IPS-20b (cell line): ENCODE data around the gene PRPF8.
"Not testable (repeated sequence)": the region's sequence is repeated elsewhere in the genome, so short reads cannot be mapped to it uniquely, and the experiment has no call there.

Source experiments
- H3K27ac ChIP-seq: one replicate; pipeline ENCODE4 v1.5.1; 2013; ENCODE audit warnings: low read length
- H3K27me3 ChIP-seq: 2 replicates; pipeline ENCODE4 v1.6.1; 2013; ENCODE audit warnings: mild to moderate bottlenecking, low read length, inconsistent platforms; ENCODE audit not compliant: insufficient read depth
- H3K36me3 ChIP-seq: 2 replicates; pipeline ENCODE4 v1.6.1; 2013; ENCODE audit warnings: low read depth, mild to moderate bottlenecking, inconsistent platforms, low read length, moderate library complexity; ENCODE audit not compliant: insufficient read depth
- H3K4me1 ChIP-seq: 2 replicates; pipeline ENCODE4 v1.6.1; 2013; ENCODE audit warnings: mild to moderate bottlenecking, control low read depth, inconsistent platforms, low read length, moderate library complexity; ENCODE audit not compliant: insufficient read depth
- H3K4me3 ChIP-seq: 2 replicates; pipeline ENCODE4 v1.5.1; 2013; ENCODE audit warnings: mild to moderate bottlenecking, low read length, inconsistent platforms
- H3K9ac ChIP-seq: 2 replicates; pipeline ENCODE4 v1.6.1; 2013; ENCODE audit warnings: low read depth, mild to moderate bottlenecking, inconsistent platforms, low read length, moderate library complexity
- H3K9me3 ChIP-seq: 2 replicates; pipeline ENCODE4 v1.6.1; 2013; ENCODE audit warnings: mild to moderate bottlenecking, low read depth, low read length, inconsistent platforms; ENCODE audit not compliant: insufficient read depth

PRPF8 gene

DNA sequence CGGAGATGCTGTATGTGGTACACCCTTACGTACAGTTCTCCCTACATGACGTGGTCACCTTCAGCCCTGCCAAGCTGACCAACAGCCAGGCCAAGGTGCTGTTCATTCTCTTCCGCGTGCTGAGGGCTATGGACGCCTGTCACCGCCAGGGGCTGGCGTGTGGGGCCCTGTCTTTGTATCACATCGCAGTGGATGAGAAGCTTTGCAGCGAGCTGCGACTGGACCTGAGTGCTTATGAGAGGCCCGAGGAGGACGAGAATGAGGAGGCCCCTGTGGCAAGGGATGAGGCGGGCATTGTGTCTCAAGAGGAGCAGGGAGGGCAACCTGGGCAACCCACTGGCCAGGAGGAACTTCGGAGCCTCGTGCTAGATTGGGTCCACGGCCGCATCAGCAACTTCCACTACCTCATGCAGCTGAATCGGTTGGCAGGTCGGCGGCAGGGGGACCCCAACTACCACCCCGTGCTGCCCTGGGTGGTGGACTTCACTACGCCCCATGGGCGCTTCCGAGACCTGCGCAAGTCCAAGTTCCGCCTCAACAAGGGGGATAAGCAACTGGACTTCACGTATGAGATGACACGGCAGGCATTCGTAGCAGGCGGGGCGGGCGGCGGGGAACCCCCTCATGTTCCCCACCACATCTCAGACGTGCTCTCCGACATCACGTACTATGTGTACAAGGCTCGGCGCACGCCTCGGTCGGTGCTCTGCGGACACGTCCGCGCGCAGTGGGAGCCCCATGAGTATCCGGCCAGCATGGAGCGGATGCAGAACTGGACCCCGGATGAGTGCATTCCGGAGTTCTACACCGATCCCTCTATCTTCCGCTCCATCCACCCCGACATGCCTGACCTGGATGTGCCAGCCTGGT lies 41.2 kb upstream of the PRPF8 start:
- Histone ChIP-seq H3K27ac (no peak overlapping the region), H3K9ac (no peak overlapping the region), H3K4me3 (no peak overlapping the region), H3K9me3 (no peaks in the 10 kb centered on the region), H3K27me3 (no peaks in the 10 kb centered on the region; the same call in 1 of the 2 replicates), H3K36me3 (no peaks in the 10 kb centered on the region), H3K4me1 (no peaks in the 10 kb centered on the region)

DNA sequence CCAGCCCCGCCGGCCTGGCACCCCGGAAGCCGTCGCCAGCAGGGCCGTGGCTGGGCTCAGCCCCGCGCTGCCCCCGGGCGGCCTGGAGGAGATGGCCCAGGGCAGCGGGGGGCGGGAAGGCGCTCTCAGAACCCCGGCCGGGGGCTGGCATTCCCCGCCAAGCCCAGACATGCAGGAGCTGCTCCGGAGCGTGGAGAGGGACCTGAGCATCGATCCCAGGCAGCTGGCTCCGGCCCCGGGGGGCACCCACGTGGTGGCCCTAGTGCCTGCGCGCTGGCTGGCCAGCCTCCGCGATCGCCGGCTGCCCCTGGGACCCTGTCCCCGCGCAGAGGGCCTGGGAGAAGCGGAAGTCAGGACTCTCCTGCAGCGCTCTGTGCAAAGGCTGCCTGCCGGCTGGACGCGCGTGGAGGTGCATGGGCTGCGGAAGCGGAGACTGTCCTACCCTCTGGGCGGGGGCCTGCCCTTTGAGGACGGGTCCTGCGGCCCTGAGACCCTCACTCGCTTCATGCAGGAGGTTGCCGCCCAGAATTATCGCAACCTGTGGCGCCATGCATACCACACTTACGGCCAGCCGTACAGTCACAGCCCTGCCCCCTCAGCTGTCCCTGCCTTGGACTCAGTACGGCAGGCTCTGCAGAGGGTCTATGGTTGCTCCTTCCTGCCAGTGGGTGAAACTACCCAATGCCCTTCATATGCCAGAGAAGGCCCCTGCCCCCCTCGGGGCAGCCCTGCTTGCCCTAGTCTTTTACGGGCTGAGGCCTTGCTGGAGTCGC lies 40.4 kb upstream of the PRPF8 start:
- H3K4me1 ChIP-seq = no peaks in the 10 kb centered on the region
- no peak overlapping the region for H3K27ac ChIP-seq
- no peaks in the 10 kb centered on the region for H3K36me3 ChIP-seq
- peak overlapping the region; percentile 63; the same call in 1 of the 2 replicates for H3K9ac ChIP-seq
- H3K27me3 ChIP-seq = no peaks in the 10 kb centered on the region; the same call in 1 of the 2 replicates
- peak overlapping the region; percentile 63 for H3K4me3 ChIP-seq
- no peaks in the 10 kb centered on the region for H3K9me3 ChIP-seq

DNA sequence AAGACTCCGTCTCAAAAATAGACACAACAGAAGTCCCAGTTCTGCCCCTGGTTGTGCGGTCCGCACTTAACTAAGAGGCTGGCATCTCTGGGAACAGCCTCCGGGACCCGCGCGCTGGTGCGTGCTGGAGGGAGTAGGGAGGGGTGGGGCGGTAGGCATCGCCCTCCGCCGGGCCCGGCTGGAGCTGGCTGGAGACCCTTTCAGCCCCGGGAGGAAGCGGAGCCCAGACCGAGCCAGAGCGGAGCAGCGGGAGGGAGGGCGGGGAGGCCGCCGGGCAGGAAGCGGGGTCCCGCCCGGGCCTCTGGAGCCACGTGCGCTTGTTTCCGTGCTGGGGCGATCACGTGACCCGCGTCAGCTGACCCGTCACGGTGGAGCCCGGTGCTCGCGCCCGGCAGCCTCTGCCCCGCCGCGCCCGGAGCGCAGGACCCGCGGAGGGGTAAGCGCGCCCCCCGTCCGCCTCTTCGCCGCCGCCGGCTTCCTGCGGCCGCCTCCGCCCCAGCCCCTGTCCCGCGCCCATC lies 39.7 kb upstream of the PRPF8 start, which contains the start of gene WDR81:
Gene WDR81 (plus strand): TSS at position 354 of the 518 bp plus-strand sequence. CDS start 256 bp downstream, outside the sequence.
- Histone ChIP-seq H3K27me3 (no peaks in the 10 kb centered on the region; the same call in 1 of the 2 replicates), H3K9me3 (no peaks in the 10 kb centered on the region), H3K9ac (peak within 1 kb of the TSS; percentile 63; the same call in 1 of the 2 replicates), H3K27ac (no peak within 1 kb of the TSS), H3K4me1 (no peaks in the 10 kb centered on the region), H3K36me3 (no peaks in the 10 kb centered on the region), H3K4me3 (peak within 1 kb of the TSS; percentile 63)

DNA sequence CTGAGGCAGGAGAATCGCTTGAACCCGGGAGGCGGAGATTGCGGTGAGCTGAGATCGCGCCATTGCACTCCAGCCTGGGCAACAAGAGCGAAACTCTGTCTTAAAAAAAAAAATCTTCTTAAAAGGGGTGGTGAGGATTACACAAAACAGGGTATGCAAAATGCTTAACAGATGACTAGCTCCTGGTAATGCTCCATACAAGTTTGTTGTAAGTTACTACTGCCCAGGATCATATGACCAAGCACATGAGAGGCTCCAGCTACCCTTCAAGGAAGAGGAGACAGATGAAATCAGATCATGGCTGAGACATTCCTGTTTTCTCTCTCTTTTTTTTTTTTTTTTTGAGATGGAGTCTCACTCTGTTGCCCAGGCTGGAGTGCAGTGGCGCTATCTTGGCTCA lies 37.4 kb upstream of the PRPF8 start:
- not testable (repeated sequence) for H3K9ac ChIP-seq, H3K27me3 ChIP-seq, H3K4me1 ChIP-seq, H3K4me3 ChIP-seq, H3K36me3 ChIP-seq, H3K27ac ChIP-seq, H3K9me3 ChIP-seq

DNA sequence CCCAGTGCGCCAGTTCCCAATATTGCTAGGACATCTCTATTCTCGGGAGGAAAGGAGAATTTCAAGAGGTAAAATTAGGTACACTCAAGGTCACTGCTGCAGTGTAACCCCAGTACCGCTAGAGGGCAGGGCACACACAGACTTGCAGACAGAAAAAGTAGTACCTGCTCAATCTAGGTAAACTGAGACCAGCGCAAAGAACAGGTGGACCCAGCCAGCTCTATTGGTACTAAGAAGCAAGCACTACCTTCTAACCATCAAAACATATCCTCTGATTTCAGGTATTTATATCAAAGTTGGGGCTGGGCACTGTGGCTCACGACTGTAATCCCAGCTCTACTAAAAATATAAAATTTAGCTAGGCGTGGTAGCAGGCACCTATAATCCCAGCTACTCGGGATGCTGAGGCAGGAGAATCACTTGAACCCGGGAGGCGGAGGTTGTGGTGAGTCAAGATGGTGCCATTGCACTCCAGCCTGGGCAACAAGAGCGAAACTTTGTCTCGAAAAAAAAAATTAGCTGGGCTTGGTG lies 36.3 kb upstream of the PRPF8 start:
- Histone ChIP-seq H3K27ac (no peak overlapping the region), H3K27me3 (no peaks in the 10 kb centered on the region; the same call in 1 of the 2 replicates), H3K4me1 (peaks cover 3% of the 10 kb centered on the region; the same call in 1 of the 2 replicates), H3K4me3 (no peak overlapping the region), H3K9me3 (no peaks in the 10 kb centered on the region), H3K9ac (no peak overlapping the region), H3K36me3 (no peaks in the 10 kb centered on the region)

DNA sequence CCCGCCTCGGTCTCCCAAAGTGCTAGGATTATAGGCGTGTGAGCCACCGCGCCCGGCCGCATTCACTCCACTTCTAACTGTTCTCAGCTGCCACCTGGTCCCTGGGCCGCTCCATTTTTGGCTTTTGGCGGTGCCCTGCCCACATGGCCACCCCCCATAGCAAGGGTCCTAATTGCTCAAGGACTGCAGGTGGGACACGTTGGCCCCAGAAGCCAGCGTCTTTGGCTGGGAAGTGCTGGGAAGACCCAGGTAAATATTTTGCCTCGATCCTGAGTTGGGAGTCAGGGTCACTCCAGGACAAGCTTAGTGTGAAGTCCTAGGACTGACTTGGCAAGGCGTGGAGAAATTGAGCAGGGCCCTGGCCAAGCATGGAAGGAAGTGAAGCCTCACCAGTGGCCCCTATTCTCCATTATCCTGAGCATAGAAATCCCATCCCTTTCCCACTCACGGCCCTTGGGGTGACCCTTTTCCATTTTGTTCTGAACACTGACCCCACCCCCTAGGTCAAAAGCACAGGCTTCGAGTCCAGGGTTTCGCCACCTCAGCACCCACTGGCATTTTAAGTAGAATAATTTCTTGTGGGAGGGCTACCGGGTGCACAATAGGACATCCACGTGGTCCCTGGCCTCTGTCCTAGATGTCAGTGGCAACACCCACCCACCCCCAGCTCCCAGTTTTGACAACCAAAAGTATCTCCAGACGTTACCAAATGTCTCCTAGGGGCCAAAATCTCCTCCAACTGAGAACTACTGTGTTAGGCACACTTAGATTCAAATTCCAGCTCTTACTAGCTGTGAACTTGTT lies 33.9 kb upstream of the PRPF8 start:
- no peak overlapping the region for H3K4me3 ChIP-seq
- no peaks in the 10 kb centered on the region; the same call in 1 of the 2 replicates for H3K27me3 ChIP-seq
- H3K9ac ChIP-seq = no peak overlapping the region; the same call in 1 of the 2 replicates
- H3K9me3 ChIP-seq = no peaks in the 10 kb centered on the region
- peaks cover 11% of the 10 kb centered on the region for H3K4me1 ChIP-seq
- H3K36me3 ChIP-seq = no peaks in the 10 kb centered on the region
- no peak overlapping the region for H3K27ac ChIP-seq

DNA sequence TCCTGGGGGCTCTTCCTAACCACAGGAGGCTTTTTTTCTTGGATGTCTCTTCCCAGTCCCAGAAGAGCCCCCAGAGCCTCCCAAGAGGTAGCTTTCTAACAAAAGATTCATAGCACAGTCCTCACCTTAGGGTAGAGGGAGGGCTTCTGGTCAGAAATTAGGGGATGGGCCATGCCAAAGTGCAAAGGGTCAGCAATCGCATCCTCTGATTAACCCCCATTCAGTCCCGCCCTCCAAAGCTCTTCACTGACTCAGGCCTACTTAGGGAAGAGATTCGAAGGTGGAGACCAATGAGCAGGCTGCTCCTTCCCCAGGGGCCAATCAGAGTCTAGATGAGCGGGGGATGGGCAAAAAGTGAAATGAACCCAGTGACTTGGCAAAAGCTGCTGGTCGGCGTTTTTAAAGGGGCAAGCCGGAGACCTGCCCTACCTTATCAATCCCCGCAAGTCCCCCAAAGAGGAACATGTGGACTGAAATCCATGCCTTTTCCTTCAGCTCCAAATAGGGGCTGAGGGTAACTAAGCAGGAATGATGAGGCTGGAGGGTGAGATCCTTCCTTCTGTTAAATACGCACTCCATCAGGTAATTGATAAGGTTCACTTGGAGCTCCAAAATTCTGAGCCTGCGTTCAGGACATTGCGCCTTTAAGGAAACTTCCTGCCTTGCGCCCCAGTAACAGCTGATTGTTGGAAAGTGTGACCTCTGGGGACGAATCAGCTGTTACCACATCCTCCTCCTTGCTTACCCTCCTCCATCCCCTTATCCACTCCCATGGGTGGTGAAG lies 32.4 kb upstream of the PRPF8 start:
- no peaks in the 10 kb centered on the region for H3K9me3 ChIP-seq
- no peaks in the 10 kb centered on the region for H3K27me3 ChIP-seq
- peak overlapping the region; percentile 98 for H3K9ac ChIP-seq
- H3K27ac ChIP-seq = peak overlapping the region; percentile 100
- peaks cover 17% of the 10 kb centered on the region for H3K4me1 ChIP-seq
- peak overlapping the region; percentile 92 for H3K4me3 ChIP-seq
- peaks cover 12% of the 10 kb centered on the region for H3K36me3 ChIP-seq

DNA sequence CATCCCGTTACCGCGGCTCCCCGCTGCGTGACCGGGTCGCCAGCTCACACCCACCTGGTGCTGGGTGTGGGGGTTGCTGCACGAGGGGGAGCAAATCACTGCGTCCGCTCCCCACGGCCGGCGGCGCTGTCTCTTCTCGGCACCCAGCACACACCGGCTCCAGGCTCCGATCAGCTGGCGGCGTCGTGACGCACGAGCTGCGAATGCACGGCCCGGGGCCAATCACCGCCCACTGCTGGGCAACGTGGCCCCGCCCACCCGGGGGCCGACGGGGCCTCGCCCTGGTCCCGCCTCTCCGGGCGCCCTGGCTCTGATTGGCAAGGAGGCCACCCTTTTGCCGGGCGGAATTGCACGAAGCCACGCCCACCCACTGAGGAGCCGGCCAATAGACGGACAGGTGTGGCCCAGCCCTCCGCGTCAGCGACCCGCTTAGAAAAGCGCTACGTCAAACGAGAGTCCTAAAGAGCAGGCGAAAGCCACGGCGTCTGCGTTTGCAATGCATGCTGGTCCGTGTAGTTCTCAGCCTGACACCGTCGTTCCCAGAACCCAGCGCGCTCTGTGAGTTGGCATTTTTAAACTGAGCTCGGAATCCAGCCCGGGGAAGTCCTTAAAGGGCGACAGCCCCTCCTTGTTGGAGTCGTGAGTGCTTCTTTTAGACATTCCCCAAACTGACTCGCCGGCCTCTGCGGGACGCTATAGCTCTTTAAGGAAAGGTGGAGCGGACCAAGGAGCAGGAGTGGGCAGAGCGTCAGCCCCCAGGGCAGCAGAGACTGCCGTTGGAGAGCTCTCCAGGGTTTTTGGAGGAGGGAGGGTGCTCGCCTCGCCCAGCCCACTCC lies 31.6 kb upstream of the PRPF8 start:
- Histone ChIP-seq H3K9me3 (no peaks in the 10 kb centered on the region), H3K4me1 (peaks cover 17% of the 10 kb centered on the region), H3K9ac (peak overlapping the region; percentile 98), H3K4me3 (peak overlapping the region; percentile 92), H3K27ac (peak overlapping the region; percentile 100), H3K27me3 (no peaks in the 10 kb centered on the region), H3K36me3 (peaks cover 16% of the 10 kb centered on the region)

DNA sequence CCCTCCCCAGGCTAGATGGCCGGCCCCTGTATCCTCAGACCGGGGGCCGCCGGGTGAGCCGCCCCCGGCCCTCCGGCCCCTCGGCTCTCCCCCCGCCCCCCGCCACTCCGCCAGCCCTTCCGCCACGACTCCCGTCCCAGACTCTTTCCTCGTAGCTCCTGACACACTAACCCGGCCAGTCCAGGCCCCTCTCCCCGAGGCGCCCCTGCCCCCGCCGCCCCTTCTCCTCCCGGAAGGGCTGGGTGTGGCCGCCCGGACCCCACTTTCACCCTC lies 31.1 kb upstream of the PRPF8 start:
- Histone ChIP-seq H3K9me3 (no peaks in the 10 kb centered on the region), H3K4me3 (peak overlapping the region; percentile 77; the same call in 1 of the 2 replicates), H3K9ac (peak overlapping the region; percentile 31; the same call in 1 of the 2 replicates), H3K36me3 (peaks cover 16% of the 10 kb centered on the region), H3K27me3 (peaks cover 4% of the 10 kb centered on the region; the same call in 1 of the 2 replicates), H3K4me1 (peaks cover 21% of the 10 kb centered on the region), H3K27ac (no peak overlapping the region)
